NCI-H2107 treated with DMSO at 0.1 percent for 48 hours (cell line): Measurements from ENCODE around the gene KRT38.
"Not testable (repeated sequence)": the region's sequence is repeated elsewhere in the genome, so short reads cannot be mapped to it uniquely, and the experiment has no call there.

Experiments used
- DNase-seq: peaks from one replicate; lab custom pipeline; 2025; ENCODE audit not compliant: unreplicated experiment; lab: John Stamatoyannopoulos, UW

Gene KRT38

DNA sequence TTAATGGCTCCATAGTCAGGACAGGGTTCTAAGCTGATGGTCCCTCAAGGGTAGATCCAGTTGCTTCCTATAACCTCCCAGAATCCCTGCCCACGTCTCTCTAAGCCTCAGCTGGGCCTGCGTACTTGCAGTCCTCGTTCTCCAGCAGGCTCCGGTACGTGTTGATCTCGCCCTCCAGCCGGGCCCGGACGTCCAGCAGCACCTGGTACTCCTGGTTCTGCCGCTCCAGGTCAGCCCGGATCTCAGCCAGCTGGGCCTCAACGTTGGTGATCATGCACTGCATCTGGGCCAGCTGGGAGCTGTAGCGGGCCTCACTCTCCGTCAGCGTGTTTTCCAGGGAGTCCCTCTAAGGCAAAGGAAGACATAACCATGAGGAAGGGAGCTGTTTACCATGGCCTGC, 21.9 kb upstream of the KRT38 start:
- no peak for DNase-seq

DNA sequence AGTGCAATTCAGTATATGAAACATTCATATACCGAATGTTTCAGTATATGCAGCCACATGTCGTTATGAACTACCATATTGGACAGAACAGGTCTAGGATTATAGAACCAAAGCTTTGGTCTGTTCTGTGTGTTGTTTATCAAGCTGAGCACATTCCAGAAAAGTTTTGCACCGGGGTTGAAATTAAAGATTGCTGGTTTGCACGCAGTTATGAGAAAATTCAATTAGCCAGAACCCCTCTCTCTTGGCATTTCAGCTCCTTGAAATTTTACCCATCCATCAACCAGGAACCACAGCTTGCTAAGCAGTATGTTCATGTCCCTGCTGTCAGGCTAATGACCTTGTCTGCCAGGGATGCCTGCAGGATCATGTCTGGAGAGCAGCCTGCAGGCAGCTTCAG, 16.9 kb upstream of the KRT38 start:
- DNase-seq: no peak

DNA sequence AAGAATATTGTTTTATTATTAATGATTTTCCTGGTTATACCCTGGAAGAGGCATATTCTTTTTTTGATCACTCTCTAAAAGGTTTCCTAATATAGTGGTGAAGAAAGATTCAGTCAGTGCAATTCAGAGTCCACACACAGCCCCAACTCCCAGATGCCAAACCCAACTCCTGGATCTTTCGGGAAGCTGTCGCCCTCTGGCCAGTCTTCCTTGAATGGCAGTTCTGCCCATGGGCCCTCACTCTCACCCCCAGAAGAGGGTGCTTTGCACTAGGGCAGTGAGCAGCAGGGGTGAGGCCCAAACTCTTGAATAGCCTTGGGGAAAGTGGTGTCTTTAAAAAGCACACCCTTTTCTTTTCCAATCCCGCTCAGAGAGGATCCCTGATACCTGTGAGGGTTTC, 15.4 kb upstream of the KRT38 start:
- no peak for DNase-seq

DNA sequence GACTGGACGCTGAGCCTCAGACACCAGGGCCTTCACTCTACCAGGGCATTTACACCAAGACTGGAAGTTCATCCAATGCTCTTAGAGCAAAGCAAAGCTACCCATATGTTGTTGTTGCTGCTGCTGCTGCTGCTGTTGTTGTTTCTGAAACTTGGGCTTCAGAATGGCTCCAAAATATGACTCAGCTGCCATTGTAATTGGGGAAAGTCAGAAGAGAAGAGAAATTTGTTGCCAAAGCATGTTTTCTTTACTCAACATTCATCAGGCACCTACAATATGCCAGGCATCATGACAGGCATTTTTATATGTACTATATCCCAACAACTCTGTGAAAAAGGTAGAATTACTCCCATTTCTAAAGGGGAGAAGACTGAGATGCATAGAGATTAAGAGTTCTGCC, 14.5 kb upstream of the KRT38 start:
- DNase-seq: no peak

DNA sequence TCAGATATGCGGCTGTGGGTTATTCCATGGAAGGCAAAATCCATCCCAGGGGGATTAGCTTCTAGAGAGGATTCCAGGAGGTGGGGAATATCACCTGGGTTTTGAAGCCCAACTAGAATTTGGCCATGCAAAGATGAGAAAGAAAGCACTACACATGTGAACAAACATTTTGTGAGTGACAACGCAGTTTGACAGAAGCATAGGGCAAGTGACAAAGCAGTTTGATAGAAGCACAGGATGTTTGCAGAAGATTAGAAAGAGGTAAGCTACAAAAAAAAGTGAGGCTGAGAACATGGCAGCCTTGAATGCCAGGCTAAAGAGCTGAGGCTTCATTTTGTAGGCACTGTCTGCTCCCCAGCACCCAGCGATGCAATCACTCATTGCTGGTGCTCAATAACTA, 12.3 kb upstream of the KRT38 start:
- no peak for DNase-seq

DNA sequence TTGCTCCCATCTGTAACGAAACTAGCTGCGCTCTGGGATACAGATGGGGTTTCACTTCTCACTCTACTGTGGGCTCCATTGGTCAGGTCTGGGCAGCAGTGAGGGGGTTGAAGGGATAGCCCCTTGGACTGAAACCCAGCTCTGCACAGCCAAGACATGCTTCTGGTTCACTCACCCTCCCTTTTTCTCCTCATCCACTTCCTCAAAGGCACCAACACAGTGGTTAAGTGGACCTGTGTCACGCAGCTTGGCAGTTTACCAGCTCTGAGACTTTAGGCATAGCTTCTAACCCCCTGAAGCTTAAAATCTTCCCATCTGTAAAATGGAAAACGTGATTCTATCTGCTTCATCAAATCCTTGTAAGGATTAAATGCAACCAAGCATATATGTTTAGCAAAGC, 11.5 kb upstream of the KRT38 start:
- DNase-seq: no peak

DNA sequence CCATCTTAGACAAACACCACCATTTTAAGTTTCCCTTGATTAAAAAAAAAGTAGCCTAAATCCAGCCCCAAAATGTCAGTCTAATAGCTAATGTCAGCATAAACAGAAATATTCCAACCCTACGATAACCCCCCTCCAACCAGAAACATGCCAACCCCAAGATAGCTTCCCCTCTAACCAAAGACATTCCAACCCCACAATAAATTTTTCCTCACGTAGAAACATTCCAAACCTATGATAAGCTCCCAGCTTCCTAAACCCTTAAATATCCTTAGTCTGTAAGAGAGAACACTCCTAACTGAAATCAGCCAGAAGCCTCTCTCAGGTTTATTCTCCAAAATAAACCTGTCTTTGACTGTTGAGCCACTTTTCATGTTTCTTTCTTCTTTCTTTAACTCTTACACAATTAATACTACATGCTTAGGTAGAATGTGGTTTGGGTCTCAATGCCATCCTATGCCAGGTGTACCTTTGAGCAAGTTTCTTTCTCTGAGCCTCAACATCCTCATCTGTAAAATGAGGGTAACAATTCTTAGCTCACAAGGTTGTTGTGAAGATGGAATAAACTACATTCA, 10.5 kb upstream of the KRT38 start:
- DNase-seq: no peak

DNA sequence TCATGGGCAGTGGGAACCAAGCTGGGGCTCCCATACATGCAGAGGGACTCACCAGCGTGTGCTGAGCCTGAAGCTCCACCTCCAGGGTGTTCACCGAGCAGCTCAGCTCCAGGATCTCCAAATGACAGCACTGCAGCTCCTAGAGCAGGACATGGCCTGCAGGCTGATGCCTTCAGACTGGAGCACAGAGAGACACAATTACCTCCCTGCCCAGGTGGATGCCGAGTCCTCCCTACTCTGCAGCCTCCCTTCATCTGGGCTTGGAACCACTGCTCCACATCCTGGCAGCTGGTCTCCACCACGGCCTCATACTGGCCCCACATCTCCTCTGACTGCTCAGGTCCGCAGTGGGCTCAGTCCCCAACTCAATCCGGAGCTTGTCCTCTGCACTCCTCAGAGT, 8.2 kb upstream of the KRT38 start:
- DNase-seq: no peak

DNA sequence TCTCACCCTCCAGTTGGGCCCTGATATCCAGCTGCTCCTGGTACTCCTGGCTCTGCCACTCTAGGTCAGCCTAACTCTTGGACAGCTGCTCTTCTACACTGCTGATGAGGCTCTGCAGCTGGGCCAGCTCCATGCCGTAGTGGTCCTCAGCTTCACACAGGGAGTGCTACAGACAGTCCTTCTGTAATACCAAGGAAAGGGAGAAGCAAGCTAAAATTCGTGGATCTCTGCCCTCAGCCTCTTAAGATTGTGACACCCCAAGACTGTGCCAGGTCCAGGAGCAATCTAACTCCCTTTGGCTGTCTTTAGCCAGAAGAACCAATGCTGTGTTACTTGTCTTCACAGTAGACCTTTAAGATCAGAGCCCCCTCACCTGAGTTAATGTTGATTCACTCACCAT, 7.7 kb upstream of the KRT38 start:
- no peak for DNase-seq

DNA sequence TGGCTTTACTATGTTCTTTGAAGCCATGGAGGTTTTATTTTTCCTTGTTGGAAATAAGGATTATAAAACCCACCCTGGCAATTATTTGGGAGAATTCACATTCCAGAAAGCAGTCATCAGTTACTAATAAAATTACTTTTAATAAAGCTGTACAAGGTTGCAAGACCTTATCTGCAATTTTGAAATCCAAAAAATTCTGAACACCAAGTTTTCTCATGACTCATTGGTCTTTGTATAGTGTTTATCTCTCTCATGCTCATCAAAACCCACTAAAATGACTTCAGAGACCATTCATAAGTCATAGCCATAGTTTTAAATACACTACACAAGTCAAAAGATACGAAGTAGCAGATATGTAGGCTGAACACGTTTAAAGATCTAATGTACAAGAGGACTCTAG, 6.0 kb upstream of the KRT38 start:
- DNase-seq: no peak

DNA sequence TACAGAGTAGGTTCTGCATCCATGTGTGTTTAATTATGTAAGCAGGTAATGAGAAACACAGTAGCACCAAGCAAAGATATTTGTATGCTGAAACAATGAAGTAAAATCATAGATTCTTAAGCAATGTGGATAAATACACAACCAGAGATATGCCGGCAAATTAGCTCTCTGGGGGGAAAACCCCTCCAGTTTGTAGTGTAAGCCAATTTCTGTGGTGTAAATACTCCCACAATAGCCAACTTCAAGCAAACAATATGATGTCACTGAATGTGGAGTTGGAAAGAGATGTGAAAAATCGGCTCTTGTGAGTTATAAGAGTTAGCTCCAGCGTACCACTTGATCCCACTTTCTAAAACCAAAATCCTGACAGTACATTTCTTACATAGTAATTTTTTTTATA, 3.9 kb upstream of the KRT38 start:
- DNase-seq: no peak

DNA sequence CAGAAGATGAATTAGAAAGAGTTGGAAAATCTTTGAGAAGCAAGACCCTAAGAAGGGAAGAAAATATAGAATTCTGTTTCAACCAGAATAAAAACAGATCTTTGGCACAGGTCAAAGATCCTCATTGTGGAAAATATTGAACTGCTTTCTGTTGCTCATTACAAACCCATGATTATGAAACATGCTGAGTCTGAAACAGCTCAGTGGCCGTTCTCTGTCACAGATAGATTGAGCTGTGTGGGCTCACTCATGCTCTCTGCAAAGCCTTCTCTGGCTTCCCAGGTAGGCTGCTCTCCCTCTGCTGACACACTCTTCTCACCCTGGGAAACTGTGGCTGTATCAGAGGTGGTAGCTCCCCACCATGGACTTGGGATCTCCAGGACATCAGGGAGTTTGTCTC, 3.4 kb upstream of the KRT38 start:
- no peak for DNase-seq

DNA sequence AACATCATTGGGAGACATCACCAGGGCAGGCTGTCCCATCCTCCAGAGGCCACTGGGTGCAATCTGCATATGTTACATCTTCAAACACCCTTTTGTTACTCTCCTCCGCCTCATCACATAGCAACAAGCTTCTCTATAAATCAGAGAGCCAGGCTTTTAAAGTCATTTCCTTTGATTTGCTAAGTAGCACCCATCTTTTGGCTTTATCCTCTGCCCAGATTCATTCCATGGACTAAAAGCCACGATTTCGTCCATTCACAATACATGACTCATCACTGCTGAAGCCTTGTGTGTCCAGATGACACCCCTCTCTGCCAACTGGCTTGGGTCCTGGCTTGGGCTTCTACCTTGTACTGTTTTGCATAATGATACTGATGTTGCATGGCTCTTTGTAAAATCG, 2.0 kb upstream of the KRT38 start:
- DNase-seq: no peak

DNA sequence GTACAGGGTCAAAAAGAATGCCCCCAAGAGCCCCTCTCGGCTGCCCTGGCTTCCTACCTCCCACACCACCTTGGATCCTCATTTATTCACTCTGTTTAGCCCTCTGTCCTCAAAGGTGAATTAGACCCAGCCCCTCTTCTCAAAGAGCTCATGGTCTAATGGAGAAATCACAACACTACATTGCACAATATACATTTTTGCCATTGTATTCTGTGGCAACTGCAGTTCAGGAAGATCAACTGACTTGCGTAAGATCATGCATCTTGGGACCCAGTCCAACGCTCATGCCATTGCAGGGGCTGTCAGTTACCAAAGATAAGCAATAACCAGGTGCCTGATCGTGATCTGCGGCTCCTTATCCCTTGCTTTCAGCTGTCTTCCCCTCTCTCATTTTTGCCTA, 1.4 kb downstream of the KRT38 start:
- DNase-seq: no peak

DNA sequence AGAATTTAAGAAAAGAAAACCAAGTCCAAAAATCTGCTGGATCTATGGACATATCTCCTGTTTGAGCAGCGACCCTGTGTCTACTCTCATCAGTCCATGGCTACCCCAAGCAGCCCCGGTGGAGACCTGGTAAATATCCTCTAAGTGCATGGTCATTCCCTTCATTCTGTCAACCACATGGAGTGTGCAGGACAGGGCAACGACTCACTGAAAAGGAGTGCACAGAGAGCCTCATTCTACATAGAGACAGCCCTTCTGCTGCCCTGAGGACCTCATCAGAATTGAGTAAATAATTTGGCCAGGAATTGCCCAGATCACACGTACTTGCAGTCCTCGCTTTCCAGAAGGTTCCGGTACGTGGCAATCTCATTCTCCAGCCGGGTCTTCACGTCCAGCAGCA, 3.0 kb downstream of the KRT38 start:
- DNase-seq: no peak

DNA sequence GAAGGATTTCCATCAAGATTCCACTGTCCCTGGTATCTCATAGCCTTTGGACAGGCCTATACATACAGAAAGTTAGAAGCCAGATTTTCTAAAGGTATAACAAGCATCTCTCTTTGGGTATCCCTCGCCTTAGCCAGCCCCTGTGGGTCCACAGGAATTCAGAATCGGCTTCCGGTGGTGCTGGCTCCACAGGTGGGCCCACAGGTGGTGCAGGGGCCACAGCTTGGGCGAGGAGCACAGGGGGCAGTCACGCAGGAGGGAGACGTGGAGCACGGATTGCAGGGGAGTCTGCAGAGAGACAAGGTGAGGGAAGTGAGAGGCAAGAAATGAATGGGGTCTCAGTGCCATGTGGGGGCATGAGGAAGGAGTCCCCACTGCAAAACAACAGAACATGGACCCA, 3.5 kb downstream of the KRT38 start:
- DNase-seq: no peak

DNA sequence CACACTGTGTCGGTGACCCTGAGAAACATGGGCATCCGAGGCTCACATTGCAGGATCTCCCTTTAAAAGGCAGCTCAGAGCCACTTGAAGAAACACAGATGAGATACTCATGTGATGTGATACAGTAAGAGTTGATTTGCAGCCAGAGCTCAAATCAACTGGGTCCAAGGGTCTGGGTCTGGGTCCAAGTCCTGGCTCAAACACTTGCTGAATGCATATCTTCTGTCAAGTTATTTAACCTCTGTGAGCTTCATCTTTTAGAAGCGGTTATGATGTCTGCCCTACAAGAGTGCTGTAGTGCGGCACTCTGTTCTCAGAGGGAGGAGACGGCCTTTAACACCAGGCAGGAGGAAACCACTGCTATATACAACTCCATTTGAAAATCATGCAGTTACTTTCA, 6.4 kb downstream of the KRT38 start:
- no peak for DNase-seq

DNA sequence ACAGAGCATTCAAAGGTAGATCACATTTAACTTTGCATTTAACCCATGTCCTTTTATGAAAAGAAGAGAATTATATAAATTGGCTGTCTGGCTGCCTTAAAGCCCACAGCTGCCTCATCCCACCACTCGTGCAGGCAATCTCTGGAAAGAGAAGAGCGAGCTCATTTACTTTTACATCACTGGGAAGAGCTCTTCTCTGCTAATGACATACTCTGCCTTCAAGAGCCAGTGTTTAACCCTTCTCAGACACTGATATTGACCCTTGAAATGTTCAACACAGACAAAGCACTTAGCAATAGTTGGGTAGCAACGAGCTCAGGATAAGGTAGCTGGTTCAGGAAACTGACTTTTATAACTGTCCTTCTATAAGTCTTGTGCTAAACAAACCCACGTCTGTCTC, 6.8 kb downstream of the KRT38 start:
- no peak for DNase-seq

DNA sequence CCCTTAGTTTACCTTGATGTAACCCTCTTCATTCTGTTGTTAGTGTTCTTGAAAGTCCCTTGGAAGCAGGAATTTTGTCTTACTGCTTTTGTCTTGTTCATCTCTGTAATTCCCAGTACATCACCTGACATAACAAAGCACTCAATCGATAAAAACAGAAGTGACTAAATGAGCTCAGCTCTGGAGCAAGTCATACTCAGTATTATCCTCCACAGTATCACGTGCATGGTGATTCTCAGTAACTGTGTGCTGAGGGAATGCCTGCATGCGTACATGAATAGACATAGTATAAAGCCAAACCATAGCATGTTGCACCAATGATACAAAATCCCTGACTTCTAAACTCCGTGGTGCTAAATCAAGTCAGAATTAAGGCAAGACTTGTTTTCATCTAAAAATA, 7.2 kb downstream of the KRT38 start:
- DNase-seq: no peak

DNA sequence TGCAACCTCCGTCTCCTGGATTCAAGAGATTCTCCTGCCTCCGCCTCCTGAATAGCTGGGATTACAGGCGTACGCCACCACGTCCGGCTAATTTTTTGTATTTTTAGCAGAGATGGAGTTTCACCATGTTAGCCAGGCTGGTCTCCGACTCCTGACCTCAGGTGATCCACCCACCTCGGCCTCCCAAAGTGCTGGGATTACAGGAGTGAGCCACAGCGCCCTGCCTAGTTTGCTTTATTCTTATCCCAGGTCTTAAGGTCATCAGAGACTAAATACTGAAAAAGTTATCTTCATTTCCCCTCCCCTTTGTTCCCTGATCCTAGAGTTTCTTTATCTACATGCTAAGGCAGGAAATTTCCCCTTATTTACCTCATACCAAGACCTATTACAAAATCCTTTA, 10.4 kb downstream of the KRT38 start:
- not testable (repeated sequence) for DNase-seq

DNA sequence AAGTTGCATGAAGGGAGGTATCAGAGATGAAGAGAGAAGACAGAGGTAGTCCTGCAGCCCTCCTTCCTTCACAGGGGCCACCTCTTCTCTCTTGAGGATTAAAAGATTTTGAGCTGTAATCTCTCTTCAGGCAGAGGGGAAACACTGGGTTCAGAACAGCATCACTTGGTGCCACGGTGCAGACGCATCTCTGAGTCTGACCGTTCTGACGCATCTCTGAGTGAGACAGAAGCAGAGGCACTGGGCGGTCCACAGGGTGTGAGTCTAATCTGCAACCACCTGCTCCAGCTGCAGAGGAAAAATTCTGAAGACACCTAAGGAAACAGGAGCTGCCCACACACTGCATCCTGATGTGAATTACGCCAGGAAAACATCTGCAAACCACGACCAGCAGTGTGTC, 11.1 kb downstream of the KRT38 start:
- DNase-seq: no peak

DNA sequence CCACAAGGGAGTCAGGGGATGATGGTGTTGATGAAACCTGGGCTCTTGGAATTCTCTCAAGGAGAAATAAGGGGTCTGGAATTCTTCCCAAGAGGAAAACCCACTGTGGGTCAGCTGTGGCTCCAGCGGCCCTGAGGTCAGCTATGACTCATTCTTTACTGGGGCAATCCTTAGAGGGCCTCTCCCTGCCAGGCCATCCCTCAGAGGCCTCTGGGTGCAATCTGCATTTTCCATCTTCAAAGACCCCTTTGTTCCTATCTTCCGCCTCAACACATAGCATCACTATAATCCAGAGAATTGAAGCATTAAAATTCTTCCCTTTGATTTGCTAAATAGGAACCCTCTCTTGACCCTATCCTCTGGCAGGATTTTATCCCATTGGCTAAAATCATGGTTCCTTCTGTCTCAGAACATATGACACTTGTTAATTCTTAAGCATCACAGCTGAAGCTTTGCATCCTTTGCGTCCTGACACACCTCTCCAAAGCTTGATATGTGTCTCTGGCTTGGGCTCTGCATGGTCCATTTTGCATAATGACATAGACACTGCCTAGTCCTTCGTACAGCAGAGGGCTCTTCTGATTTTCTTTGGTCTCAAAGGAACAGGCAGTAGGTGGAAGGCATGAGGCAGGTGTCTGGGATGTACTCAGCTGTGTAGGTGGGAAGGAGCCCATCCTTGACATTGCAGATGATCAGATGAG, 12.0 kb downstream of the KRT38 start:
- DNase-seq: no peak

DNA sequence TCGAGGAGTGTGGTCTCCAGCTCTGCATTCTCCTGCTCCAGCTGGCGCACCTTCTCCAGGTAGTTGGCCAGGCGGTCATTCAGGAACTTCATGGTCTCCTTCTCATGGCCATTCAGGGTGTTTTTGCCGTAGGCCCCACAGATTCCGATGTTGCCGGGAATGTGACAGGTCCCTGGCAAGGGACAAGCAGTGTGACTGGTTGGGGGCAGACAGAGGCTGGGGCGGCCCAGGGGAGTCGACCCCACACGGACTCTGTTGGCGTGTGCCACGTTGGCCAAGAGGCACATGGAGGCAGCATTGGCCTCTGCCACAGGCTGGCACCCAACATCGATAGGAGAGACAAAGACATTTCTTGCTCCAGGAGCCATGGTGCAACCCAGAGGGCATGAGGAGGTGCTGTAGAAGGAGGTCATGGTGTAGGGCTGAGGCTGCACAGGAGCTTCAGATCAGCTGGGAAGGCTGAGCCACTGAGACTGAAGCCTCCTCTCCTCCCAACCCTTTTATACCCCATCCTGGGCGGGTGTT, 16.6 kb downstream of the KRT38 start, which contains the start of gene KRT37:
TSS of gene KRT37 (minus strand) at position 475 of the 525 bp plus-strand sequence. CDS start at position 413, 62 bp downstream.
- DNase-seq: no peak
